HG02852 (cell line): ENCODE data around the gene SRRM3.
"Not testable (repeated sequence)": the region's sequence is repeated elsewhere in the genome, so short reads cannot be mapped to it uniquely, and the experiment has no call there.

Experiments used
- ATAC-seq: cut with Tn5 transposase; IDR thresholded peaks from one replicate; pipeline ENCODE4 v1.9.1; 2021; ENCODE audit warnings: mild to moderate bottlenecking, moderate library complexity; ENCODE audit not compliant: unreplicated experiment

Gene SRRM3, protein sequence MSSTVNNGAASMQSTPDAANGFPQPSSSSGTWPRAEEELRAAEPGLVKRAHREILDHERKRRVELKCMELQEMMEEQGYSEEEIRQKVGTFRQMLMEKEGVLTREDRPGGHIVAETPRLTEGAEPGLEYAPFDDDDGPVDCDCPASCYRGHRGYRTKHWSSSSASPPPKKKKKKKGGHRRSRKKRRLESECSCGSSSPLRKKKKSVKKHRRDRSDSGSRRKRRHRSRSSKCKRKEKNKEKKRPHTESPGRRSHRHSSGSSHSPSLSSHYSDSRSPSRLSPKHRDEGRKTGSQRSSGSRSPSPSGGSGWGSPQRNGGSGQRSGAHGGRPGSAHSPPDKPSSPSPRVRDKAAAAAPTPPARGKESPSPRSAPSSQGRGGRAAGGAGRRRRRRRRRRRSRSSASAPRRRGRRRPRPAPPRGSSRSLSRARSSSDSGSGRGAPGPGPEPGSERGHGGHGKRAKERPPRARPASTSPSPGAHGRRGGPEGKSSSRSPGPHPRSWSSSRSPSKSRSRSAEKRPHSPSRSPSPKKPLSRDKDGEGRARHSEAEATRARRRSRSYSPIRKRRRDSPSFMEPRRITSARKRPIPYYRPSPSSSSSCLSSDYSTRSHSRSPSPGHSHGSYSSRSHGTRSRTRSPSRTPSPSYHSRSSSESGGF

DNA sequence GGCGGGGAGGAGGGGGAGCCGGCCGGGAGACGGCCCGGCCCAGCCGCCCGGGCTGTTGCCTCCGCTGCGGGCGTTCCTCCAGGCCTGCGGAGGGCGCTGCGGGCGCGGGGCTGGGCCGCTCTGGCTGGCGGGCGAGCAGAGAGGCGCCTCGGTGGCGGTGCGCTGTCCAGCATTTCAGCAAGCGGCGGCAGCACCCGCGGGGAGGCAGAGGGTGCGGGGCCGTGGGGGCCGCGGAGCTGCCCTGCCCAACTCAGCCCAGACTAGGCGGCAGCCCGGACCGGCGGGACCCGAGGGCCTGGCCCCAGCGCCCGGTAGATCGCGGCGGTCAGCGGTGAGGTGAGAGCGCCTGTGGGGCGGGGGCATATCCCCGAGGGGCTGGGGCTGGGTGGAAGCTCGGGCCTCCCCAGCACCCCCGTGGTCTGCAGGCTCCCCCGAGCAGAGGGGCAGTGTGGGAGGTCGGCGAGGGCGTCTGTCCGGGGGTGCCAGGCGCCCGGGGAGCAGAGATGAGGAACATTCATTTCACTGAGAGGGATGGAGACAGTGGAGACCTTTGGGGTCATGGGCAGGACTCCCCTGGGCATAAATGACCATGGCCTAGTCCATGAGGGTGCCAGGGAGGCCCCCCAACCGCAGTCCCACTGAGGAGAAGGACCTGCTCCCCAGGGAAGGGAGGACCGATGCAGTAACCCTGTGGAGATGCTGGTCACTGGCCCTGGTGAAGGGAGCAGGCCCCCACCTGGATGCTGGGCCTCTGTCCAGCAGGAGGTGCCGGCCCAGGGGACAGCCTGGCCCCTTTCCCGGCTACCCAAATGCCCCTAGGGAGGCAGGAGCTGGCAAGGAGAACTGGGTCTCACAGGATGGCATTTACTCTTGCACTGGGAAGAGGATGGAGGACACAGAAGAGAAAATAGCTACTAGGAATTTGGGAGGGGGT lies at the start of gene SRRM3:
SRRM3 (plus strand) TSS at position 165 of the 934 bp plus-strand sequence. CDS start 33,171 bp downstream, outside the sequence.
- ATAC-seq = peak; percentile 54

DNA sequence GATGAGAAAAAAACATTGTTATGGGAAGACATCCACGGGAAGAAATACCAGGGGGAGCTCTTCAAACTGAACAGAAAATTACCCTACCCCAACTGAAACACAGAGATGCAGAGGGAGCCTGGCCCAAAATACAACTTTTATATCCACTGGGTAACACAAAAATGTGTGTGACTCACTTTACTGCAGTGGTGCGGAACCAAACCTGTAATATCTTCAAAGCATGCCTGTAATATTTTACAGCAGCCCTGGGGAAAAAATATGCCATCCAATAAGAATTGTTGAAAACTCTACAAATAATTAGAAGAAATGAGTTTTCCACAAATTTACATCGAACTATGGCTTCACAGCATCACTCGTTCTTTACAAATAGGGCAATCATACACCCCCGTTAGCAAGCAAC lies 49.8 kb upstream of the SRRM3 start:
- no peak for ATAC-seq

DNA sequence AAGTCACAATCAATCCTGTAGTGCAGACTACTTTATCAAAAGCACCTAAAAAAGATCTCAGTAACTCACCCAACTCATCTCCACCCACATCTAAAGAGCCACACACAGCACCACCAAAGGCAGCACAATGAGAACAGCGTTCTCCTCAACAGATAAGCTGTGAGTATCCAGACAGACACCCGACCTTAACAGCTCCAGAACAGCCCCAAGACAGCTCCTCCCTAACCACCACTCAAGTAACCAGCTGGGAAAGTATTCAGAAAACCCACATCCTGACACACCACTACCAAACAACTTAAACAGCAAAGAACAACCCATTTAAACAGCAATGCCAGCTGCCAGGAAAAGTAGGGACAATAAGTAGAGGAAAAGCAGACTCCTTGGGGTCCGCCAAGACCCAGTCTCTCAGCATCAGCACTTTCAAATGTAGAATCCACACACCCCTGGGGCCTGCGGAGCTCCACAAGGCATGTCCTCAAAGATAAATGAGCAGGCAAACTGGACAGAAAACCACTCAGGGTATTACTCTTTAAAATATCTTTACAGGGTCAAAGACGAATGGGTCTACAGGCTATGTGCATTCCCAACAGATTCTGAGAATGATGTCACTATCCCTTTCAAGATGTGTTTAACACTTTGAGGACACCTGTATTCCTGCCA lies 48.0 kb upstream of the SRRM3 start:
- not testable (repeated sequence) for ATAC-seq

DNA sequence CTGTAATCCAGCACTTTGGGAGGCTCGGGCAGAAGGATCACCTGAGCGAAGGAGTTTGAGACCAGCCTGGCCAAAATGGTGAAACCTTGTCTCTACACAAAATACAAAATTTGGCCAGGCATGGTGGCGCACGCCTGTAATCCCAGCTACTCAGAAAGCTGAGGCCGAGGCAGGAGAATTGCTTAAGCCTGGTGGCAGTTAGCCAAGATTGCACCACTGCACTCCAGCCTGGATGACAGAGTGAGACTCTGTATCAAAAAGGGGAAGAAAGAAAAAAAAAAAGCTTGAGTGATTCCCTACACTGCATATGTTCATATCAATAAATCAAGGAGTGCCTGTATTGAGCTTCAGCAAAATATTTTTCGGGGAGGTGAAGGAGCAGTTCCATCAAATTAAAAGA lies 45.8 kb upstream of the SRRM3 start:
- no peak for ATAC-seq

DNA sequence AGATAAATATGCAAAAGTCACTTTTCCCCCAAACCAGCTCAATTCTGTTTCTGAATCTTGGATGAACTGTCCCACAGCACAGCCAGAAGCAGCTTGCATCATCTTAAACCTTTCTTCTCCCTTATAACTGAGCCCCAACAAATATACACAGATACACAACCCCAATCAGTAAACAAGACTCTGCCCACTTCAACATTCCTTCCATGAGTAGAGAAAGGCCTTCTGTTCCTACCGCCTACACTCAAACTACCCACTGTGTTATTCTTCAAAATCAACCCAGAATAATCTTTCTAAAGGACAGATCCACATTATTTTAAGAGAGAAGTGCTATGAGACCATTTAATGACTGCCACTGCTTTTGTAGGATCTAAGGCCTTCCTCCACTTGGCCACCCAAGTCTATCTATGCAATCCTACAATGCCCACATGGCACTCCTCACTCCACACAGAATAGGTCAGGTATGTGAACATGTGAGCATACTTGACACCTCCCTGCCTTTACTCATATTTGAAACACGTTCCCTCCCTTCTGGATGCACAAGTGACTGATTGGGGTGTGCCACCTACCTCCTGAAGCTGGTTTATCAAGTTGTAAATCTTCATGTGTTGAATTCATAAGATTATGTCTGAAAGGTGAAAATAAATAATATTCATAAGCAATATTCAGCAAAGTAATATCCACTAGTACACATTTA lies 44.6 kb upstream of the SRRM3 start:
- ATAC-seq = not testable (repeated sequence)

DNA sequence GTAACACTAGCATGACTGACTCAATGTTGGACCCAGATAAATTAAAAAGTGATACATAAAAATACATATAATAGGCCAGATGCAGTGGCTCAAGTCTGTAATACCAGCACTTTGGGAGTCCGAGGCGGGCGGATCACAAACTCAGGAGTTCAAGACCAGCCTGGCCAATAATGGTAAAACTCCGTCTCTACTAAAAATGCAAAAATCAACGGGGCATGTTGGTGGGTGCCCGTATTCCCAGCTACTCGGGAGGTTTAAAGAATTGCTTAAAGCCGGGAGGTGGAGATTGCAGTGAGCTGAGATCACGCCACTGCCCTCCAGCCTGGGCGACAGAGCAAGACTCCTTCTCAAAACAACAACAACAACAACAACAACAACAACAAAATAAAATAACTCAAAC lies 43.3 kb upstream of the SRRM3 start:
- ATAC-seq = not testable (repeated sequence)

DNA sequence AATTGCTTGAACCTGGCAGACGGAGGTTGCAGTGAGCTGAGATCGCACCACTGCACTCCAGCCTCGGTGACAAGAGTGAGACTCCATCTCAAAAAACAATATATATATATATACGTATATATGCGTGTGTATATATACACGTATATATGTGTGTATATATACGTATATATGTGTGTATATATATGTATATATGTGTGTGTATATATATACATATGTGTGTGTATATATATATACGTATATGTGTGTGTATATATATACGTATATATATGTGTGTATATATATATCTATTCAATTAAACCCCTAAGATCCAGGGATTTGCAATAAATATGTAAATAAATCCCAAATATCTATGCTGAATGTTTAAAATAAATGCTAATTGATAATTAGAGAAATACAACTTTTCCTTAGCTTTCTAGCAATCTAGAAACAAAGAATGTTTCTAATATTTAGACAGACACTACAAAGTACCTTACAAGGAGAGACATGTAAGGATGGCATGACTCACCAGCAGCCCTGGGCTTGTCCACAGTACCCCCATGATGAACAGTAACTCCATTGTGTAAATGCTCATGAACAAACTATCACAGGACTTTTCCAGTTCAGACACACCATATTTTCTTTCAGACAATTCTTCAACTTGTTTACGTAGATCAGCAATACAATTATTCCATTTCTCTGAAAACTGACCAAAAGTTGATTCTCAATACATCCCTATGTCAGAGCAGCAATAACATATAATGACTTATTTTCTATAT lies 39.1 kb upstream of the SRRM3 start:
- ATAC-seq = not testable (repeated sequence)

DNA sequence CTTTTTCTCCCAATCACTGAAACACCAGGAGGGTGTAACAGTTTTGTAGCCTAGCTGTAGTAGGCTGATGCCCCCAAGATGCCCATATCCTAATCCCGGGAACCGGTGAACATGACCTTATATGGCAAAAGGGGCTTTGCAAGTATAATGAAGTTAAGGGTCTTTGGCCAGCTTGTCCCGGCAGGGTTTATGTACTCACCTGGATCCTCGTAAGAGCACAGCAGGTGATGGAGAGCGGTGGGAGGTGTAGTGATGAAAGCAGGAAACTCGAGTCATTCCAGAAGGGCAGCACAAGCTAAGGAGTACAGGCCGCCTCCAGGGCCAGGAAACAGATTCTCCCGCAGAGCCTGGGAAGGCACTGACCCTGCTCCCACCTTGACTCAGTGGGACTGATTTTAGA lies 37.9 kb upstream of the SRRM3 start:
- ATAC-seq = not testable (repeated sequence)

DNA sequence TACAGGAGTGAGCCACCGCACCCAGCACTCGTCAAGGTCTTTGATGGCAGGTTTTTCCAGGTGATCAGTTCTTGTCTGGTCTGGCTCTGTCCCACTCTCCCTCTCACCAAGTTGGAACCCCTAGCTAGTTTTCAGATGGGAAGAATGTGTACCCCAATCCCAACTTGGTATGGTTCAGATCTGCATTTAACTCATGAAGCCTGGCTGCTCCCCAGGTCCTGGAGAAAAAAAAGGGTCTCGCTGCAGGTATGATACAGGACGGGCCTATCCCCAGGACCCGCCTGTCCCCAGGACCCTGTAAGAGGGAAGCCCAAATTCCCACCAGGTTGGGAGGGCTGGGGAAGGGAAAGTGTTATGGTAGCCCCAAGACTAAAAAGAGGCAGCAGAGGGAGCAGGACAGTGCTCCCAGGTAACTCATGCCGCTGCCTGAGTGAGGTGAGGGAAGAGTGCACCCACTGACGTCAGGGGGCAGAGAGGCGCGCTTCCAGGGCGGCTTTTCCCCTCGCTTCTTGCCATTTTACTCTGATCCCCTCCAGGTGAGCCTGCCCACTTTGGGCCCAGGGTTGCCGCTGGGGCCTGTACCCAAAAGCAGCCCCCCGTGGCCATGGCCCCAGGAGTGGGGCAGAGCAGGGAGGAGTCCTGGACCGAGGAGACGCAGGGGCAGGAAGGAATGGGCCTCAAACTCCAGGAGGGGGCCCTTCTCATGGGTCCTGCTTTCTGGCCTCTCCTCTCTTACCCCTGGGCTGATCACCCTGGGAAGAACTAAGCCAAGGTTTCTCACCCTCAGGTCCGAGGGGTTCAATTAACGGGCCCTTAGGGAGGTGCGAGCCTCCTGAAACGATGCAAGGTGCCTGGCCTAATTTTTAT lies 36.4 kb upstream of the SRRM3 start:
- no peak for ATAC-seq

DNA sequence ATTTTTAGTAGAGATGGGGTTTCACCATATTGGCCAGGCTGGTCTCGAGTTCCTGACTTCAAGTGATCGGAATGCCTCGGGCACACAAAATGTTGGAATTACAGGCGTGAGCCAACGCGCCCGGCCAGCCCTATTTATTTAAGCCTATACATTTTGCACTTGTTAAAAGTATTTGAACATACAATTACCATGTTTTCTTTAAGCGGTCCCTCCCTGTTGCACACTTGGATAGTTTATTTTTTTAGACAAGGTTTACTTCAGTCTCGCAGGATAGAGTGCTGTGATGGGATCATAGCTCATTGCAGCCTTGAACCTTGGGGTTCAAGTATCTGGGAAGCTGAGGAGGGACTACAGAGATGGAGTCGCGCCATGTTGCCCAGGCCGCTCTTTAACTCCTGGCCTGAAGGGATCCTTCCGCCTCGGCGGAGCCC lies 35.7 kb upstream of the SRRM3 start:
- ATAC-seq = no peak

DNA sequence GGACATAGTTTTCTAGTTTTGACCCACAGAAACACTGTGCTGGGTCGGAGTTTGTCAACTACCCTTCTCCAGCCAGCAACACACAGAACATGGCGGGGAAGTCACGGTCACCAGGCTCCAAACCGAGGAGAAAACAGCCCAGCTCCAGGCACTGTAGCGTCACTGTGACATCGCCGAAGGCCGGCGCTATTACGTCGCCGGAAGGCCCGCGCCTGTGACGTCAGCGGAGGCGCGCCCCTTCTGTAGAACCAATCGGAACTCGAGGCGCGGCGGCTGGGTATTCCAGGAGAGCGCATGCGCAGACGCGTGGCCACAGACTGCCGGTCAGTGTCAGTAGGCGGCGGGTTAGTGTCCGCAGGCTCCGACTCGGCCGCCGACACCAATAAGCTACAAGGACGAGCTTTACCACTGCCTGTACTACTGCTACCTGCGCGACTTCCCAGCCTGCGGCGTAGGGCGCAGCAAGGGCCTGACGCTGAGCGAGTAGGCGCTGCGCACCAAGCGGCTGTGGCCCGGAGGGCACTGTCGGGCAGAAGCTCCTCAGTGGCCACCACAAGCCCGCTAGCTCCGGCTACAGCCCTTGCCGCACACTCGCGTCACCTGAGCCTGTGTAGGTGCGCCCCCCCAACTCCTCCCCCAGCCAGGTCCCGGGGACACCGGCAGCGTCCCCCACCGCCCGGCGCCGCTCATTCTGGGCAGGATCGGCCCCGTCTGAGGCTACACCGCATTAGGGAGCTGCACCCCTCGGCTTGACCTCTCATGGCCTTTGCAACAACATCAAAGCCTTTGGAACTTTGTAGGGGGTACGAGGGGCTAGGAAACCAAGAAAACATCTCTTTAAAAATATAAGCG lies 35.1 kb upstream of the SRRM3 start:
- peak; percentile 86 for ATAC-seq

DNA sequence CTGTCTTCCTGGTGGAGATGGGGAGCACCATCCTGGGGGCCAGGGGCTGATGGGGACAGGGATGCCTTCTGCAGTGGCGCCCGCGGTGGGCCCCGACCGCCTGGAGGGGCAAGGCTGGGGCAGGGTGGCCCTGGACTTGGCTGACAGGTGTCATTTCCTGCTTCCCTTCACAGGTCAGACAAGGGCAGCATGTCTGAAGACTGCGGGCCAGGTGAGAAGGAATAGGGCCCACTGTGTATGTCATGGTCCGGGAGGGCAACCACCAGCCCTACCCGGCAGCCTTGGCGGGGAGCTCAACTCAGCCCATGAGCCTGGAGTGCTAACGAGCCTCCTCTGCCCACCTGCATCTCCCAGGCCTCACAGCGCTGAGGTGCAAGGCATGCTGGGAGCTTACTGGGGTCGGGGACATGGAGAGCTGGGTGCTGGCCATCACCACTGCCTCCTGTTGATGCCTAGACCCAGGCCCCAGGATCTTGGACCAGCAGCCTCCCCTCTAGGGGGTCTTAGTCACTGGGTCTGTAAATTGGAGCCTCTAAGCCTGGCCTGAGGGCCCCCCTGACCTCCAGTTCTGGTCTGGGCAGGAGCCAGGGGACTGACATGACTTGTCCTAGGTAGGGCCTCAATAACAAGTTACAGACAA lies 28.0 kb upstream of the SRRM3 start:
- no peak for ATAC-seq

DNA sequence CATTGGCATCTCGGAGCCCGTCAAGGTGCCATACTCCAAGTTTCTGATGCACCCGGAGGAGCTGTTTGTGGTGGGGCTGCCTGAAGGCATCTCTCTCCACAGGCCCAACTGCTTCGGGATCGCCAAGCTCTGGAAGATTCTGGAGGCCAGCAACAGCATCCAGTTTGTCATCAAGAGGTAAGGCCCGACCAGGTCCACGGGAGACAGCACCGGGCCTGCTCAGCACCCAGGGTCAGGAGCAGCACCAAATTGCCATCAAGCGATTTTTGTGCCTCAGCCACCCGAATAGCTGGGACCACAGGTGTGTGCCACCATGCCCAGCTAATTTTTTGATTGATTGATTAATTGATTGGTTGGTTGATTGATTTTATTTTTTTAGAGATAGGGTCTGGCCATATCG lies 24.7 kb upstream of the SRRM3 start:
- ATAC-seq = not testable (repeated sequence)

DNA sequence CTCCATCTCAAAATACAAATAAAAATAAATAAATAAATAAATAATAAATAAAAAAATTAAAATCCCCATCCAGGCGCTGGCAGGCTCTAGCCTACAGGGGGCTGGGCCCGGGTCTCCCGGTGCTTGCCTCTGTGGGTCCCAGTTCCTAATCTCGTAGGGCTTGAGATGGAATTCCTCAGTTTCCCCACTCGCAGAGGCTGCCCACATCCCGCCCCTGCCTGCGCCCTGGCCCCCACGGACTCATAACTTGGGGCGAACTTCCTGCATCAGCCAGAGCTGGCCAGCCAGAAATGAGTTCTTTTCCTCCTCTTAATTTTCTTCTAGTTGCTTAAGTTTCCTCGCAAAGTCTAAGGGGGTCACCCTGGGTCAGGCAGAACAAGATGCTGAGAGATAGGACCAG lies 22.0 kb upstream of the SRRM3 start:
- no peak for ATAC-seq

DNA sequence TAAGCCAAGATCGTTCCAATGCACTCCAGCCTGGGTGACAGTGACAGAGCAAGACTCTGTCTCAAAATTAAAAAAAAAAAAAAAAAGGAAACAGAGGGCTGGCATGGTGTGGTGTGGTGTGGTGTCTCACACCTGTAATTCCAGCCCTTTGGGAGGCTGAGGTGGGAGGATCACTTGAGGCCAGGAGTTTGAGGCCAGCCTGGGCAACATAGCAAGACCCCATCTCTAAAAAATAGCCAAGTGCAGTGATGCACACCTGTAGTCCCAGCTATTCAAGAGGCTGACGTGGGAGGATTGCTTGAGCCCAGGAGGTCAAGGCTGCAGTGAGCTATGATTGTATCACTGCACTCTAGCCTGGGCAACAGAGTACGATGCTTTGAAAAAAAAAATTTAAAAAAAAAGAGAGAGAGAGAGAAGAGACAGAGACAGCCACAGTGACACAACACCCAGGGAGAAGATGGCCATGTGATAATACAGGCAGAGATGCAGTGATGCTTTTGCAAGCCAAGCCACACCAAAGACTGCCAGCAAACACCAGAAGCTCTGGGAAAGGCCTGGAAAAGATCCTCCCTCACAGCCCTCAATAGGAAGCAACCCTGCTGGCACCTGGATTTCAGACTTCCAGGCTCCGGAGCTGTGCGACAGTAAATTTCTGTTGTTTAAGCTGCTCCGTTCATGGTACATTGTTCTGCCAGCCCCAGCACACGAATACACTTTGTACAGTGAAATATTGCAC lies 19.3 kb upstream of the SRRM3 start:
- ATAC-seq = no peak

DNA sequence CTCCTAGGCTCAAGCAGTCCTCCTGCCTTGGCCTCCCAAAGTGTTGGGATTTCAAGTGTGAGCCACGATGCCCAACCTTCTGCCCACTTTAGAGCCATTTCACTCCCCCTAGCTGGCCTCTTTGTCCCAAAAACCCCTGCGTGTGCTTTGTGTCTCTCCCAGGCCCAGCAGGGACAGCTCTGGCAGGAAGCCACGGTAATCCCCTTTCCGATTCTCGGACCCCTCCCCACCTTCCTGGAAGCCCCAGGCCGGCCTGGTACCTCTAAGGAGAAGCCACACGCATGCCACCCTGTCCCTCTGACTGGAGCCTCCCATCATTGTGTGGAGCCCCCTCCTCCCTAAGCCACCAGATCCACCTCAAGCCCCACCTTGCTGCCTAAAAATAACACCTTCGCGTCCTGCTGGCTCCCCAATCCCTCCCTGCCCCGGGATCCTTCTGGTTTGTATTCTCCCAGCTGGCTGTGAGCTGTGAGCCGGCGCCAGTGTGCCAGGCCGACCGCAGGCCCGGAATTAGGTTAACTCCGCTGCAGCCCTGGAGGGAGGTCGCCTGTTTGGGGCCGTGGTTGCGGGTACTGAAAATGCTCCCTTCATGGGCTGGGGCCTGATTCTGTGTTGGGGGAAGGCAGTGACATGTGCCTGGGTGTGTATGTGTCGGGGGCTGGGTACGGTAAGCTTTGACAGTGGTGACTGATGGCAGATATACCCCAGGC lies 16.4 kb upstream of the SRRM3 start:
- no peak for ATAC-seq
